NCI-H1417 treated with DMSO at 0.1 percent for 48 hours (cell line): Measurements from ENCODE around the gene SULT1C2.

ENCODE experiments used
- DNase-seq: peaks from one replicate; lab custom pipeline; 2025; lab: John Stamatoyannopoulos, UW

The SULT1C2 gene

GRCh38 chr2:108297436-108298141 lies 8.9 kb downstream of the SULT1C2 start:
- no peak for DNase-seq

GRCh38 chr2:108301558-108301957 lies 12.9 kb downstream of the SULT1C2 start:
- no peak for DNase-seq

DNA sequence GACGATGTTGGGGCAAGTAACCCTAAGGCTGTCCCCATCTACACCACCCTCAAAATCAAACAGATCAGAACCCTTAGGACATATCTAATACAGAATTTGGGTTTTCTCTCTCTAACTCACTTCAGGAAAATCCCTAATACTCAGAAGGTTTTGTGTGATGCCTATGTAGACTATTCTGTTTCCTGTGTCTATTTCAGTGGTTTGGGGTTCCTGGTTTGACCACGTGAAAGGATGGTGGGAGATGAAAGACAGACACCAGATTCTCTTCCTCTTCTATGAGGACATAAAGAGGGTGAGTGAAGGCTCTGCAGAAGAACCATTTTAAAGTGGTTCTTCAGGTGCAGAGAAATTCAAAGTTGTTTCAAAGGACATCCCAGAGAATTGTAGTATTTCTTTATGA lies 16.3 kb downstream of the SULT1C2 start:
- DNase-seq, result no peak

DNA sequence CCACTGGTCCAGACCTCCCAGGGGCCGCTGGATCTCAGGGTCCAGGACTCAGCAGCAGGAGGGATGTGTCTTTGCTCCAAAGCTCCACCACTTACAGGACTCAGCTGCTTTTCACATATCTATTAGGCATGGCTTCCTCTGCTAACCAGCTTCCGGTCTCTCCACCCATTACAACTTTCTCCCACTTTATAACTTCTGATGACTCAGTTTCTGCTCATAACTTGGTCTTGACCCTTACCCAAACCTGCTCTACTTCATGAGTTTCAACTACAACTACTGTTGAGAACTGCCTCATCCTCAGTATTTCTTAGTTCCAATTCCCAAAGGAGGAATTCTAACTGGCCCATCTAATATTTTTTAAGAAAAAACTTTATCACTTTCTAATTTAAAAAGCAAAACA lies 17.2 kb downstream of the SULT1C2 start:
- no peak for DNase-seq

DNA sequence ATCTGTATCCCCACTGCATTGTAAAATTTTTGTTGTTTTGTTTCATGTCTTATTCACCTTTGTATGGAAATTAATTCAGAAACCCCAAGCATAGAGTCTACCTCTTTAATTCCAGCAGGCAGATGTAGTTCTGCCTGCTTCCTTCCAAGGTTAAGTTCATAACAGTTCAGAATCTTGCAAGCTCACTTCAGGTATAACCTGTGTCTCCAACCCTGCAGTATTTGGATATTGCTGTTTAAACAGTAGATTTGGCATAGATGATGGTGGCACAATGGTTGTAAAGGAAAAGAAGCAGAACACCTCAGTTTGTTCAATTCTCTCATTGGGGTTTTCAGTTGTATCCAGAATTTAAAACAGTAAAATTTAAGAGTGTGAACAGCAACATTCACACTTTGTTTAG lies 21.2 kb downstream of the SULT1C2 start:
- no peak for DNase-seq

DNA sequence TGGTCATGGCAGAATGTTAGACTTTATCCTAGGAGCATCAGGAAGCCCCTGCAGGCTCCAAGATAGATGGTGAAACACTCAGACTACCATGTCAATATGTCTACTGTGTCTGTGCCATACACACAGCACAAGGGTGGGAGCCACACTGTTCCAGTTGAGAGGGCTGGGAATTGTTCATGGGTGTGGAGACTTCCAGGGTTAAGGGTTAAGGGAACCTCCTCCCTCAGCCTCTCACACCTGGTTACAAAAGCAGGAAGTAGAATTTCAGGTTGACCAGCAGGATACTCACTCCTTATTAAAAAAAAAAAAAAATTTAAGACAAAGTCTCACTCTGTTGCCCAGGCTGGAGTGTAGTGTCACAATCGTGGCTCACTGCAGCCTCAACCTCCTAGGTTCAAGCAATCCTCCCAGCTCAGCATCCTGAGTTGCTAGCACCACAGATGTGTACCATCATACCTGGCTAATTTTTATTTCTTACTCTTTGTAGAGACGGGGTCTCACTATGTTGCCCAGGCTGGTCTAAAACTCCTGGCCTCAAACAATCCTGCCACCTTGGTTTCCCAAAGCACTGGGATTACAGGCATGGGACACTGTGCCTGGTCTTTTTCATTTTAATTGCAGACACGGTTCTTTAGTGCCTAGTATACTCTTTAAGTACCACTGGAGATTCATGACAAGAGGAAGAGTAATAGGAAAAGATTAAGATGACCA lies 26.0 kb downstream of the SULT1C2 start:
- no peak for DNase-seq

GRCh38 chr2:108315444-108315934 lies 26.8 kb downstream of the SULT1C2 start:
- DNase-seq, result no peak

- DNase-seq, result no peak
Measured at GRCh38 chr2:108316033-108316432, 27.3 kb downstream of the SULT1C2 start.

DNA sequence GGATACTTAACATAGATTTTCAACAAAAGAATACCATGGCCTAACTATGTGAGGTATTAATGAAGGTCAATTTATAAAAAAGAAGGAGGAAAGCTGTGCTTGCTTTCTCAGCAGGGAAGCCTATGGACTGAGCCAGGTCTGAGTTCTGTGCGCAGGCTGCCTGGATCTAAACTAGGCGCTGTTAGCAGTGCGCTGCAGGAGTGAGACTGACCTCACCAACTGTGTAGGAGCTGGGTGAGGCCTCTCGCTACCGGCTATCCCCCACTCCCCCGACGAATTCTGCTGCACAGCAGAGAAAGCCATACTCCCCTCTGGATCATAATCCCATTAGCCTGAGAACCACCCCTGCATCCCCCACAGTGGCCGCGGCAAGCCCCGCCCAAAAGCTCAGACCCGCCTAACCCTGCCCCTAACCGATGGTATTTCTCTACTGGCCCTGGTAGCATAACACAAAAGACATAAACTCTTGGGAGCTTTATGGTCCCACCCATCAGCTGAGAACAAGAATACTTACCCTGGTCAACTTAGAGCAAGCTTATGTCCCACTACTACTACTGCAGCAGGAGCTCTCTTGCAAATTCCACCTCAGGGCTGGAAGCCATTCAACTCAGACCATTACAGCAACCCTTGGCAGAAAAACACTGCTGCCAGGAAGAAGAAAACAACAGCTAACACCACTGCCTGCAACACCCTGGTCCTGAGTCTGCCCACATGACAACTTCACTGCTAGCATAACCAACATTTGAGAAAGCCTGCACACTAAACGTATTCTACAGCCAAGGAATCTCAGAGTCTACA lies 28.0 kb downstream of the SULT1C2 start:
- no peak for DNase-seq

GRCh38 chr2:108320326-108320922 lies 31.7 kb downstream of the SULT1C2 start:
- no peak for DNase-seq

GRCh38 chr2:108323619-108324018 lies 34.9 kb downstream of the SULT1C2 start:
- DNase-seq, result no peak

DNA sequence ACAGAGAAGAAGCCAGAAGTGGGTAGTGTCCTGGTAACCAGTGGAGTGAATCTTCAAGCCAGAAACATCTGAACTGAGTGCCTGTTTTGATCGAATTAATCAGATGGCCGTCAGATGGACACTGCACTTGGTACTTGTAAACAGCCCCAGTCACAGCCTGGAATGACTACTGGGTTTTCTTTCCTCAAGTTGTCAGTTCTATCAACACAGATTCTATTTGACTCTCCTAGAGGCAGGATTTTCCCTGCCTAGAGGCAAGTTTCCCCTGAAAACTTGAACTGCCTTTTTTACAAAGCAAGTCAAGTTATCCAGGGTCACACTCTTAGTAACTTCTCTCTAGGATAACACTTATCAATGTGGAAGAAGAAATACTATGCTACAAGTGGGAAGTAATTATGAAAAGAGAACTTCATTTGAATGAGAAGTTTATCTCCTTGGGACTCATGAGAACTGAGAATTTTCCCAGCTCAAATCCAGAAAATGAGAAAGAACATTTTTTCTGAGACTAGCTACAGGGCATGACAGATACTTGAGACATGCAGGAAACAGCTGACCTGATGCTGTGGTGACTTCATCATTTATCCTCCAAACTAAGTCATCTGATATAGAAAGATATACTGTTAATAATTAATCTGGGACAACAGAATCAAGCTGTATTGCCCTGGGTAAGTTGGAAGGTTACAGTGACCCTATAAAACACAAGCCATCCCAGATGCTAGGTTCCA lies 36.0 kb downstream of the SULT1C2 start:
- DNase-seq, result no peak

DNA sequence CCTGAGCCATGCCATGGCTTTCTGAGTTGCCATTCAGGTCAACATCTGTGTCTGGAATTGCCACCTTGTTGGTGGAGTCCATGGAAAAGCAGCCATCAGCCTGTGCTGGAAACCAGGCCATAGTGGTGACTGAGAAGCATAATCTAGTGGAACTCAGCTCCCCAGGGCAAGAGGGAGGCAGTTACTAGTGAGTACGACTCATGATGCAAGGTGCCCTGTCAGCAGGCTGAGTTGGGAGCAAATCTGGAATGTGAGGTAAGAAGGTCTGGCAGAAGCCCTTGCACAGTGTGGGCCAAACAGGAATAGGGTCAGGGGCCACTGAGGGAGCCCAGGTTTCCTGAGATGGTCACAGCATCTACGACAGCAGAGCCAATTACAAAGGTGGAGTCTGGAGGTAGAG lies 37.1 kb downstream of the SULT1C2 start:
- no peak for DNase-seq

DNA sequence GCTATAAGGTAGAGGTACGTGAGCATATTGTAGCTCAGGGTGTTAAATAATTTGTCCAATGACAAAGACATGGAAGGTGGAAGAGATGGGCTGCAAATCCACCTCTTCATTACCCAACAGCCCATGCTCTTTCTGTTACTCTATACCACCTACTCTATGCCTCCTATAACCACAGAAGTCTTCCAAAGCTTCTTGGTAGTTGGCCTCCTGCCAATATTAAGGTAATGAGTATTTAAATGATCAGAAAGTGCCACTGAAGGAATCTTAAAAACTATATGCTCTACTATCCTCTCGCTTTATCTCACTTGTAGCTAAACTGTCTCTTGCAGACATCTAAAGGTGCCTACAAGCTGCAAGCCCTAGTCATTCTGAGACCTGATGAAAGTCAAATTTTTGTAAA lies 41.1 kb downstream of the SULT1C2 start:
- DNase-seq, result no peak

- DNase-seq, result no peak
Measured at GRCh38 chr2:108330979-108331378, 42.3 kb downstream of the SULT1C2 start.

- no peak for DNase-seq
Measured at GRCh38 chr2:108345951-108346350, 57.3 kb downstream of the SULT1C2 start.

DNA sequence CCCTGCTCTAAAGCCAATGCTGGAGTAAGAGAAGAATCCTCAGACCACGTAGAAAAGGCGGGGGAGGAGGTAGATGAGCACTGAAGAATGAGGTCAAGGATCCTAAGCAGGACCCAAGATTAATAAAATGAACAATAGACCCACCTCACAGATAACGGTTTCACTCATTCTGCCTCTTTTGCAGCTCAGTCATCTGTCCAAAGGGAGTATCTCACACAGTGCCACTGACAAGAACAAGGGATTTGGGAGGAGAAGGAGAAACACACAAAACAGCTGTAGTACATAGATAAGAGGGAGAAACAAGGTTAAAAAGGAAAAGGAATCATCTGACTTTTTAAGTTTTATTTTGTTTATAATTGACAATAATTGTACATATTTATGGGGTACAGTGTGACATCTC lies 58.1 kb downstream of the SULT1C2 start:
- no peak for DNase-seq

GRCh38 chr2:108347786-108348185 lies 59.1 kb downstream of the SULT1C2 start:
- DNase-seq, result no peak

DNA sequence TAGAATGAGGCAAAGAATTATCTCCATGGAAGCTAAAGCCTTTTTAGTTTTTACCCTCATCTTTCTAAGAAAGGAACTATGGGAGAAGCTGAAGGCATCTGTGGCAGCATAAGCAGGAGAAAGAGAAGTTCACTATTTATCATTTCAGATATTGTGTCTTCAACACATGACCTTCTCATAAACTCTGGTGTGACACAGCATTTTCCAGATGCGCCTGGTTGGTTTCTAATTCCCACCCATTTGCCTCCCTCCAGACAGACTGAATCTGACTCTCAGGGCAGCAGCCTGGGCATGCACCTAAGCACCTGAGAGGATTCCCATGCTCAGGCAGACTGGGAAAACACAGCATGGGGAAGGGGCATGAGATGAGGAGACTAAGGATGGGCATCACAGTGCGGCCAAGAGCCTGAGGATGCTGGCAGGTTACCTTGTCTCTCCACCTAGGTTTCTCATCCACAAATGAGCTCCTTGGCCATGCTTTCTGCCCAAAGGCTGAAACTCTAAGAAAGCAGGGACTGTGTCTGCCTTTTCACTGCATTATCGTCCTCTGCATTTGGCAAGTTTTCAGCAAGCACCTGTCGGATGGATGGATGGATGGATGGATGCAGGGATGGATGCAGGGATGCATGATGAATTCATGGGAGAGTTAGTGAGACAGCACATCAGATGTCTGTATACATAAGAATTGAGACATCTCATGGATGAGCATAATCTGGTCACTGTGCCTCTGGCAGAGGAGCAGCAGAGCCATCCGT lies 60.3 kb downstream of the SULT1C2 start:
- no peak for DNase-seq

GRCh38 chr2:108349571-108349928 lies 60.9 kb downstream of the SULT1C2 start:
- DNase-seq, result no peak

GRCh38 chr2:108351889-108352288 lies 63.2 kb downstream of the SULT1C2 start:
- no peak for DNase-seq
